Inflammatory macrophage treated with lipopolysaccharide for 4 hours (primary cell): Measurements from ENCODE around the gene TMOD2.
"Not testable (repeated sequence)": the region's sequence is repeated elsewhere in the genome, so short reads cannot be mapped to it uniquely, and the experiment has no call there.

Source experiments
- DNase-seq: peaks from one replicate; pipeline ENCODE4 v3.0.0-alpha.2; 2020

Gene TMOD2

DNA sequence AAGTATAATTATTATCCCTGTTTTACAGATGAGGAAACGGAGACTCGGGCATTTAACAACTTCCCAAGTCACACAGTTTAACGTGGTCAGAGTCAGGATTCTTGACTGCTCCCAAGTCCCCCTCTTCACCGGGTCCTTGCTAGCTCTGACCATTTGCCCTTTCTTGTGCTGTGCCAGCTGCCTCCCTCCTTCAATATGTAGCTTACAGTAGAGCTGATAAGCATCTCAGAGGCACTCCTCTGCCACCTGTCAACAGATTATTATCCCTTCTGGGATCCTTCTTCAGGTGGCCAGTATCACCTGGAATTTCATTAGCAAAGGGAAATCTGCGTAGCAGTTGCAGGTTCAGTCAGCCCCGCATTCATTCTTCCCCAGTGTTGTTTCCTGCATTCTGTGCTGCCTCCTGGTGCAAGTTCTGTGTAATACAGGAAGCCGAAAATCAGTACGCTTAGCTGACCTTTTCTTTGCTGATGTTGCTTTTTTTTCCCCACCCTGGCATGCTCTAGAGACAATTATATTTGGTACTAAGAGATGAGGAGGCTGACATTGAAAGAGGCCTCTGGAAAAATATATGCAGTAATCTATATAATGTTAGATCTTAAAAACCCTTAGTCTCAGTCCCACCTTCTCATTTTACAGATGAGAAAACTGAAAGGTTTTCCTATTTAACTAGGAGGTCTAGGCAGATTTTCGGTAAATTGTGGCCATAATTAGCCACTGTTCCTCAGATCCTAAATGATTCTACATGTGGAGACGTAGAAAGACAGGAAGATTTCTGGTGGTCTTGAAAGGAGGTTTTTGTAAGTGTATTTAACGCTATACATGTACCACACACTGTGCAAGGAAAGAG, 24.8 kb downstream of the TMOD2 start:
- peak; percentile 65 for DNase-seq

DNA sequence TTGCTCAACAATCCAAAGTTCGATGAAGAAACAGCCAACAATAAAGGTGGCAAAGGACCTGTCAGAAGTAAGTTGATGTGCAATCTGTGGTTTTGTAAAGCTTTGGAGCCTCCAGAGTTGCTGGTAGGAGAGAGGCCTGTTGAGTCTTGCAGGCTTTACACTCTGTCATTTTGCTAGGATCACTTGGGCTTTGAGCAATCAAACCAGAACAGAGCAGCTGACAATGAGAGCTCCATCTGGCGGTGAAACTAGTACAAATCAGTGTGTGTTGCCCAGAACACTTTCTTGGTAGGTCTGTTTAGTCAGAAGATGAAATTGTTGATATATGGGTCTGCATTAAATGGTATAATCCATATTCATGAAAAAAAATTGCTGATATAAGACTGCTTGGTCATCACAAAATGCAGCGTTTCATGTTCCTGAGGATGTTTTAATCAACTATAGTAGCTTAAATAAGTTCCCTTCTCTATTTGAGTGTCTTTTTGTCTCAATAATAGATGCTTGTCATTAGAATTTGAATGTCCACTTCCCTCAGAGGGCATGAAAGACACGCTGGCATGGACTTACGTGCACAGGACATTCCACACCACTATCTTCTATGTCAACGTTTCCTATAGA, 25.7 kb downstream of the TMOD2 start:
- peak; percentile 87 for DNase-seq

DNA sequence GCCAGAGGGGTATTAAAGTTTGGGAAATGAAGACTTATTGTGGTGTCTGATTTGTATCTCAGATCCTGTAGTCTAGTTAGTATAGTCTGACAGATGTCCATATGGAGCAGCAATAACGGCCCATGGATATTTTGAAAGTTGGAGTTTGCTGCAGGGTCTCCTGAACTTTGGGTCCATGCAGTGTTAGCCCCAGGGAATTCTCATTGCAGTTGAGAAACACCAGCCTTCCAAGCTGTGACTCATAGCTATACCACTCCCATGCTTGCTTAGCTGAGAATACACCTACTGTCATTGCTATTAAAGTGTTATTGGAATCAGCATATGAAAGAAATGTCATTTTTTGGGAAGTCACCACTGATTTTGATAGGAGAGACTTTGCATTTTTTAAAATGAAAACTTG, 29.2 kb downstream of the TMOD2 start:
- no peak for DNase-seq

DNA sequence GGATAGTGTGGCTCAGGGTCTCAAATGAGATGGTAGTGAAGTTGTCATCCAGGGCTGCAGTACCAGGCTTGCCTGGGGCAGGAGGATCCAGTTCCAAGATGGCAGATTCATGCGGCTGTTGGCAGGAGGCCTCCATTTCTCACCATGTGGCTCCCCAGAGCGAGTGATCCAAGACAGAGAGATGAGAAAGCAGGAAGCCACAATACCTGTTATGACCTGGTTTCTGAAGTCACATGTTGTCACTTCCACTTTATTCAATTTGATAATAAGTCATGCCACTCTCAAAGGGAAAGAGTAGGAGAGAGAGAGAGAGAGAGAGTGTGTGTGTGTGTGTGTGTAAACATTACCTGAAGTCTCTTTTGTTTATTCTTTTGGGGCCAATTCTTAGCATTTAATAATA, 30.1 kb downstream of the TMOD2 start:
- no peak for DNase-seq

- peak; percentile 22 for DNase-seq
These were observed 31.0 kb downstream of the TMOD2 start for GRCh38 chr15:51782357-51782896.

GRCh38 chr15:51783967-51784366, 32.6 kb downstream of the TMOD2 start:
- no peak for DNase-seq

DNA sequence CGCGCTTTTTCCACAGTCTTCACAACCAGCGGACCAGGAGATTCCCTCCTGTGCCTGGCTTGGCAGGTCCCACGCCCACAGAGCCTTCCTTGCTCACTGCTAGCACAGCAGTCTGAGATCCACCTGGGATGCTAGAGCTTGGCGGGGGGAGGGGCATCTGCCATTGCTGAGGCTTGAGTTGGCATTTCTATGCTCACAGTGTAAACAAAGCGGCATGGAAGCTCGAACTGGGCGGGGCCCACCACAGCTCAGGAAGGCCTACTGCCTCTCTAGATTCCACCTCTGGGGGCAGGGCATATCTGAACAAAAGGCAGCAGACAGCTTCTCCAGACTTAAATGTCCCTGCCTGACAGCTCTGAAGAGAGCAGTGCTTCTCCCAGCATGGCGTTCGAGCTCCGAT, 35.7 kb downstream of the TMOD2 start:
- not testable (repeated sequence) for DNase-seq

- DNase-seq: not testable (repeated sequence)
These were observed 41.1 kb downstream of the TMOD2 start for GRCh38 chr15:51792474-51792873.

GRCh38 chr15:51793521-51794305, 42.3 kb downstream of the TMOD2 start:
- DNase-seq: no peak

DNA sequence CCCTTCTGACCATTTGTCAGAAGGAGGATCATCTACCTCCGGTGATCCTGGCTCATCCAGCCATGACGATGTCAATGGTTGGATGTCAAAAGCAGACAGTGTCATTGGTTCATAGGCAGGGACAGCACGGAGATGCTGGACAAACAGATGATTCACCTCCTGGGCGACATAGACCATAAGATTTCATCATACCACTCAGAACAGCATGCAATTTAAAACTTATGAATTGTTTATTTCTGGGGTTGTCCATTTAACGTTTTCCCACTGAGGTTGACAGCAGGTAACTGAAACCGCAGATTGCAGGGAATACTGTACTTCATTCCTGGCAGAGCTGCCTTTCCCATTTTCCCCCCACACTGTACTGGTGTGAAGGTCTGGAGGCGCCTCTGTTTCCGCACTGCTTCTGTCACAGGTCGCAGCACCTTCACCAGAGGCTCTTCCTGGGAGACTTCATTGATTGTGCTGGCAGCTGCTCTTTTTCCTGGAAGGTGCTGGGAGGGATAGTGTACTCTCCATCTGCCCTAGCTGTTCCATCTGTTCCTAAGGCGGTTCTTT, 45.5 kb downstream of the TMOD2 start:
- peak; percentile 52 for DNase-seq

DNA sequence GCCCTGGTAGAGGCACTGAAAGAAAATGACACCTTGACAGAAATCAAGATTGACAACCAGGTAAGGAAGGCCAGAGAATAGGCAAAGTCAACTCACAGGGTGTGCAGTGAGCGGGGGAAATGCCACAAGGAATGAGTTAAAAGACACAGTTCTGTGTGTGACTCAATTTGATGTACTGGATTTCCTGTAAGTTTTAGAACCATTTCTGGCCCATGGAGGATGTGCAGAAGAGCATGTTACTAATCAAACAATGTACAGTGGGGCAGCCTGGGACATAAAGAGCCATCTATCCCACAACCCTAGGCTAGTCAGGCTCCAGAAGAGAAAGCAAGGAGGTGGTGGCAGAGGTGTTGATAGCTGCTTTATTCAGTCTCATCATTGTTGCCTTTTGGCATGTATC, 46.9 kb downstream of the TMOD2 start:
- no peak for DNase-seq

DNA sequence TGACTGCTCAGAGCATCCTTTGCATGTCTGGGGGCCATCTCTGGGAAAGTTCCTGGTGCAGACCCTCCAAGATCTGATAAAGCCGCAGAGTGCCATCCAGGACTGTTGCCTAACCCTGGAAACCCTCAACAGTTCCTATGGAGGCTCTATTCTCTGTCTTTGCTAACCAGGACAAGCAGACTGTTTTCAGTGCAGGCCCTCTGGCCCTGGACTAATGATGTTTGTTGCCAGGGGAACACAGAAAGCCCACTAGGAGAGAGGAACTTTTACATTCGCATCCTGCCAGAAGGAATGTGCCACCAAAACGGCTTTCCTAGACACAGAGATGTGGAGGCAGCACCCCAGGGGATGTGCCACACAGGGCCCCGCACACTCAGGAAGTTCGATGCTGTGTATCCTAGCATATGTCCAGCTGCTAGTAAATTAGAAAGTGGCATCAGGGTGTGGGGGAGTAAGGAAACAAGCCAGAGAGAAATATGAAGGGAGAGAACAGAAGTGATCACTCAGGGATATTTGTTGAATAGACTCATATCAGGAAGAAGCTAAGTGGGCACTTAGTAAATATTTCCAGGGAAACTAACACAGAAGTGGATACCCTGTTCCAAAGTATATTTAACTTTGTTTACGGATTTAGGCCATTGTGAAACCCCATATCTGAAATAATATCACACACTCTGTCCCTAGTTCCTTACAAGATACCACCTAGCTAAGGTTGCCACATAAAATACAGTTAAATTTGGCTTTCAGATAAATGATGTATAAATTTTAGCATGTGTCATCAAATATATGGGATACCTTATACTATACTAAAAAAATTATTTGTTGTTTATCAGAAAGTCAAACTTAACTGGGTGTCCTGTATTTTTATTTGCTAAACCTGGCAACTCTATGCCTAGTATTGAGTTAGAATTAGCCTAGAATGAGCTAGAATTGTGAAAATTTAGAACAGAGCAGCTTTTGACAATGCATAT, 48.2 kb downstream of the TMOD2 start:
- DNase-seq: no peak

DNA sequence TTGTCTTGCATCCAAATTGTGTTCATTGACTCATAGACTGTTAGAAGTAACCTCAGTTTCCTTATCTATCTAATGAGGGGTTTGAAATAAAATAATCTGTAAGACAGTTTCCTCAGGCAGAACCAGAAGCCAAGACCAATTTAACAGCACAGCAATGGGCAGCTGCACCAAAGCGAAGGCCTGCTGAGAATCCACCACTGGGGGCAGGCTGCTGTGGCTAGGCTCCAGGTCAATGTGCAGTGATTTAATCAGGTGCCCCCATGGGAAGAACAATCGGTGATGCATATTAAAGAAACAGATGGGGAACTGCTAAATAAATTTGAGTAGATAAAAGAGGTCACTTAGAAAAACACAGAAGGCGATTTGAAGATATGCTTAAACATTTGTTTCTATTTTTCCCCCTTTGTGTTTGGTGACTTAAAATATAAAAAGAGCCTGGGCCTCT, 50.0 kb downstream of the TMOD2 start:
- DNase-seq: peak; percentile 7

GRCh38 chr15:51802593-51802992, 51.2 kb downstream of the TMOD2 start:
- DNase-seq: no peak

DNA sequence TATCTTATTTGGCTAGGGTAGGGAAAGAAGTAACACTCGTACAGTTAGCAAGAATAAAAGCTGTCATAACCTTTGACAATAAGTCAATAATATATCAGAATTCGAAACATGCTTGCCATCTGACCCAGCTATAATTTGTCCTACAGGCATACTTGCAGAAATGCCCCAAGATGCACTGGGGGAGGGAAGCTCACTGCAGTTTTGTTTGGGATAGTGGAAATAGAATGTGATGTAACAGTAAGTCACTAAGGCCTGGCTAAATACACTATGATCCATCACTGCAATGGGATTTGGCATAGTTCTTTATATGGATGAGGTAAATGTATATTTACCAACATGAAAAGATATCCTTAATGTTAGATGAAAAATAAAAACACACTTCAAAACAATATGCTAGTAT, 52.6 kb downstream of the TMOD2 start:
- DNase-seq: no peak

DNA sequence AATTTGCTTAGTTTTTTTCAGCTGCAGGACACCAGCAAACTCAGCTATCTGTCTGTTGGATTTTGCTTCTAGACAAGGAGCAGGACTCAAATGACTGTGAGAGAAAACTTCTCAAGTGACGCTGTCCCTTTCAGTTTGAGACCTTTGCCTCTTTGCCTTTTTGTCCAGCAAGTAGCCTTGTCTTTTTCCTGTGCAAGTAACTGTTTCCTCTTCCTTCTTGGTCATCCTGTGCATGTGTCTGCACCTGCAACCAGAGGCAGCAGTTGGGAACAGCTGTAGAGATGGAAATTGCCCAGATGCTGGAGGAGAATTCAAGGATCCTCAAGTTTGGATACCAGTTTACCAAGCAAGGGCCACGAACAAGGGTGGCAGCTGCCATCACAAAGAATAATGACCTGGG, 54.7 kb downstream of the TMOD2 start:
- no peak for DNase-seq

DNA sequence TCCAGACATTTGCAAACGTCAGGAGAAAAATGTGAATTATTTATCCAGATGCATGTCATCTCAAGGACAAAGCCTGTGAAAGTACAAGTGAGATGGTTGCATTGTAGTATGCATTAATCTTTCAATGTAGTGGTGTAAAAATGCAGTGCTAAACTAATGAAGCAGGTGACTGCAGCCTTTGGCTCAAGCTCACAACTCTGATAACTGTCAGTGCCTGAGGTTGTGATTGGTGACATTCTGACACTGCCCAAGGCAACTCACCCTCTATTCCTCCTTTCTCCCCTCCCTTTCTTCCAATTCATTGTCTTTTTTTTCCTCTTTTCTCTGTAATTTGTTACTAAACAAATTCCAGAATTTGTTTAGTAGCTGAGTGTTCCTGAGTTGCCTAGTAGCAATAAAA, 58.1 kb downstream of the TMOD2 start:
- DNase-seq: no peak

DNA sequence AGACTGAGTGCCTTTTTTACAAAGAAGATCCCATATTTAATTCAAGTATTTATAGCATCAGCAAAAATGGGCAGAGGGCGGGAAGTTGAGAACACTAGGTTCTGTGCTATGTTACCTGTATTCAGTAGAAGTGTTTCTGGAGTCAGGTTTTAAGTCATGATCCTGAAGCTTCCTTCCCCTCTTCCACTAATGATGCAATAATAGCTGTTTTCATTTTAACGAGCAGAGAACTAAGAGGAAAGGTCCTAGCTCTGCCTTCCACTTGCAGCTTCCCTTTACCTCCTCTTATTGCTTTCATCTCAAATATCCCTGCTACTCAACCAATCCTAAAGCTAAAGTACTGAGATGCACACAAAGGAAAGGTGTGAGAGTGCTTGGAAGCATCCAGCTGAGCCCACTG, 61.2 kb downstream of the TMOD2 start:
- no peak for DNase-seq

GRCh38 chr15:51814606-51815005, 63.2 kb downstream of the TMOD2 start:
- DNase-seq: no peak

DNA sequence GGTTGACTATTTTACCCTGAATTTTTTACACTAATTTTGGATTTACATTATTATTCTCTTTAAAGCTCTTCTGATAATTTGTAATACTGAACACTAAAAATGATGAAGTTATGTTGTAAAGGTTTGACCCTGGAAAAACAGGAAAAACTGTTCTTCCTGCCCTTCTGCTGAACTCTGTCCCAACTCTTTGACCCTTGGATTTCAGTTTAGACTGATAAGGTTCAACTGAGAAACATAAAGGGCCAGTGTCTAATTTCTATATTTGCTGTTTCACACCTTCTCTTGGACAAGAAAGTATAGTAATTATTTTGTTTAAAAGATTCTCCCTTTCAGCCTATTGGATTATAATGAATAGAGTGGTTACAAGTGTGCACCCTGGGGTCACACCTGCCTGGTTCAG, 65.2 kb downstream of the TMOD2 start:
- no peak for DNase-seq

- no peak for DNase-seq
These were observed 66.8 kb downstream of the TMOD2 start for GRCh38 chr15:51818150-51818549.

DNA sequence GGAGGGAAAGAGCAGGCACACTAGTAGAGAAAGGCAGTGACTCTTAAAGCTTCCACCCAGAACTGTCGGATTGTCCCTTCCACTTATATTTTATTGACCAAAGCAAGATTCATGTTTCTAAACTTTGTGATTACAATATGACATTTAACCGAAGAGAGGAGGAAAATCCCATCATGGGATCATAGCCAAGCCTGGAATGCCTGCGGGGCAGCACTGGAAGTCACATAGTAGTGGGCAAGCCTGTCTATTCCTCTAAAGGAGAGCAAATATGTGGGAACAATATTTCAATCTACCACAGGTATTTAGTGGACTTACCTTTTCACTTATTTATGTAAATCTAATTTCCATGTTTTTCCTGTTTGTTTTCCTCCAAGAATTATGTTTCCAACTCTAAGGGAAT, 74.3 kb downstream of the TMOD2 start:
- no peak for DNase-seq
